Coronary artery (tissue), 2 donors: ENCODE results near the gene CRYBB3.

Experiments used
- DNase-seq: peaks from one replicate; pipeline ENCODE4 v3.0.0-alpha.2; 2017; ENCODE audit warnings: low spot score
- H3K27ac ChIP-seq, 2 donors: fragments of 200-600 bp; sonication (generic); one replicate each; pipeline ENCODE4 v1.5.1; 2016 to 2019
- H3K4me3 ChIP-seq: fragments of 200-600 bp; sonication (generic); 2 replicates; pipeline ENCODE4 v1.5.1; 2016; ENCODE audit warnings: mild to moderate bottlenecking, moderate library complexity
- CTCF ChIP-seq: fragments of 200-600 bp; sonication (generic); IDR thresholded peaks from one replicate; pipeline ENCODE4 v1.5.1; 2019; ENCODE audit warnings: antibody characterized with exemption

The CRYBB3 gene

GRCh38 chr22:25183949-25184619 lies 15.6 kb upstream of the CRYBB3 start:
- no peak for TF ChIP-seq CTCF
- DNase-seq = no peak

GRCh38 chr22:25186140-25186539 lies 13.5 kb upstream of the CRYBB3 start:
- TF ChIP-seq CTCF = no peak
- H3K4me3 ChIP-seq = no peak overlapping the region
- no peak overlapping the region for H3K27ac ChIP-seq
- DNase-seq = no peak

More at GRCh38 chr22:25183949-25184619, 15.6 kb upstream of the CRYBB3 start:
- no peak overlapping the region for H3K27ac ChIP-seq
- H3K4me3 ChIP-seq = no peak overlapping the region

GRCh38 chr22:25187469-25187868 lies 12.2 kb upstream of the CRYBB3 start:
- H3K27ac ChIP-seq = no peak overlapping the region
- no peak for DNase-seq
- no peak overlapping the region for H3K4me3 ChIP-seq
- no peak for TF ChIP-seq CTCF

GRCh38 chr22:25192406-25192805 lies 7.3 kb upstream of the CRYBB3 start:
- Histone ChIP-seq H3K4me3 (no peak overlapping the region), H3K27ac (no peak overlapping the region)
- no peak for DNase-seq
- TF ChIP-seq CTCF = no peak

- H3K4me3 ChIP-seq = no peak overlapping the region
- no peak for DNase-seq
- no peak for TF ChIP-seq CTCF
- H3K27ac ChIP-seq = no peak overlapping the region
These were observed 6.5 kb upstream of the CRYBB3 start for GRCh38 chr22:25193130-25193529.

GRCh38 chr22:25193548-25193947 lies 6.1 kb upstream of the CRYBB3 start:
- Histone ChIP-seq H3K4me3 (no peak overlapping the region), H3K27ac (no peak overlapping the region)
- TF ChIP-seq CTCF = no peak
- DNase-seq = no peak

- Histone ChIP-seq H3K27ac (no peak overlapping the region), H3K4me3 (no peak overlapping the region)
- no peak for TF ChIP-seq CTCF
- DNase-seq = no peak
These were observed 3.3 kb upstream of the CRYBB3 start for GRCh38 chr22:25196326-25196725.
